Measurements from ENCODE around the gene HMGB1.

Gene HMGB1

DNA sequence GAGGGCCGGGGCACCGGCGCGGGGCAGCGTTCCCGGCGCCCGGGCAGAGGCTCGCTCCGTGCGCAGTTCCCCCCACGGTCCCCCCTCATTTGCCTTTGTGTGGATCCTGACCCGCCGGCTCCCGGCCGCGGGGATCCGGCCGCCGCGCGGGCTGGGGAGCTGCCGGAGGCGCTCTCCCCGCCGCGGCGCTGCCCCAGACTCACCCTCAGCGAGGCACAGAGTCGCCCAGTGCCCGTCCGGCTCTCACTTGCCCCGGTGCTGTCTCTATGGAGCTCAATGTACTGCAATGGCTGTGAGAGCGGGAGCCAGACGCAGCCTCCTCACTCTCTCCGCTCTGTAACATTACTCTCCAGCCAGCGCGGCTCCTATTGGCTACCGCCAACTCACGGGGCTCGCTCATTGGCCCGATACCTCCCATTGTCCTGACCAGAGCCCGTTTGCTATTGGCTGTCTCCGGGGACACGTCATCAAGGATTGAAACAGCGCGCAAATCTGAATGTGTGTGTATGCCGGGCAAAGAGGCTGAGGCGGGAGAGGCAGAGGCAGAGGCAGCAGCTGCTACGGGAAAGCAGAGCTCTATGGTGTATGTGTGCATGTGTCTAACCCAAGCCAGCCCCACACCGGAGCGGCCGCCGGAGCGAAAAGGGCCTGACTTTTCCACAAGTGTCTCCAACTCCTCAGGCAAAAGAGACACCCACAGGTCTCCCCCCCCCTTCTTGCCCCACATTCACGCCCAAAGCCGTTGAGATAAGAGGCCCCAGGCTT, at the start of gene HMGB1:
TSS of gene HMGB1 (minus strand) at position 344 of the 765 bp plus-strand sequence. CDS start 2,256 bp downstream, outside the sequence.
- peak; percentile 92 to 97 (median 93) for DNase-seq (ENCODE audit: low read depth in 2 of 3, low spot score in 1 of 3)

GRCh38 chr13:30510811-30511371, 45.2 kb upstream of the HMGB1 start:
- DNase-seq (ENCODE audit: low read depth in 2 of 3, low spot score in 1 of 3), result no peak

DNA sequence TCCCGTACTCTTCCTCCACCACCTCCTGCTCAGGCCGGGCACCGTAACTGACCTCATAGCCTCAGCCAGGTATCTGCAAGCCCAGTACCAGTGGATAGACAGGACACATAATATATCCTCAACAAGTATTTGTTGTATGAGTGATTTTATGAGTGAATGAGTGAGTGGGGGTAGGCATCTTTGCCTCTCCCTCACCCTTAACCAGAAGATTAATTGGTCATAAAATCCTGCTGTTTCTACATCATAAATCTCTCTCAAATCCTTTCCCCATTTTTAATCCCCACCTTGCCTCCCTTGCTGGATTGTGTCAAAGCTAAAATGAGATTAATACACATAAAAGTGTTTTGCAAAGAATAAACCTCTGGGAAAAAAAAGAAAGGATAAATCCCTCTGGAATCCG, 44.4 kb upstream of the HMGB1 start:
- DNase-seq (ENCODE audit: low read depth in 2 of 3, low spot score in 1 of 3), result no peak

DNA sequence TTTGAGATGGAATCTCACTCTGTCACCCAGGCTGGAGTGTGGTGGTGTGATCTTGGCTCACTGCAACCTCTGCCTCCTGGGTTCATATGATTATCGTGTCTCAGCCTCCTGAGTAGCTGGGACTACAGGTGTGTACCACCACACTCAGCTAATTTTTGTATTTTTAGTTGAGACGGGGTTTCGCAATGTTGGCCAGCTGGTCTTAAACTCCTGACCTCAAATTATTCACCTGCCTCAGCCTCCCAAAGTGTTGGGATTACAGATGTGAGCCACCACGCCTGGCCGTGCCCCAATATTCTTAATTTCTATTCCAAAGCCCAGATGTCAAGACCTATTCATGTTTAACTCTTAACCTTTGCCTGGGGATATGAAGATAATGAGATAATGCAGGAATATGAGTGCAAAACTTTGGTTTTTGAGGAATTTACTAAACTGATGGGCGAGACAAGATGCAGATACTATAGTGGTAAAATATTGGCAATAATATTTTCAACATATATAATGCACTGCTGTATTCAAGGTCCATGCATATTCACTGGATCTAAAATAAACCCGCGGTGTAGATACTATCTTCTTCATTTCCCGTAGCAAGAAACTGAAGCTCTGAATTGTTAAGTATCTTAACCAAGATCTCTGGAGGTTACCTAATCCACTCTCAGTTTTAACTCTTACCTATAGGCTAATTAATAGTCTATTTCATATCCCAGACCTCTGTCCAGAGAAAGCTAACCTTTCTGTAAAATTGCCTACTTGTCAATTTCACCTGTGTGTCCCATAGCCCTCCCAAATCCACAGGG, 43.7 kb upstream of the HMGB1 start:
- DNase-seq (ENCODE audit: low read depth in 2 of 3, low spot score in 1 of 3), result no peak

GRCh38 chr13:30504081-30504480, 38.3 kb upstream of the HMGB1 start:
- DNase-seq (ENCODE audit: low read depth in 2 of 3, low spot score in 1 of 3), result no peak

GRCh38 chr13:30502237-30502636, 36.5 kb upstream of the HMGB1 start:
- no peak for DNase-seq (ENCODE audit: low read depth in 2 of 3, low spot score in 1 of 3)

DNA sequence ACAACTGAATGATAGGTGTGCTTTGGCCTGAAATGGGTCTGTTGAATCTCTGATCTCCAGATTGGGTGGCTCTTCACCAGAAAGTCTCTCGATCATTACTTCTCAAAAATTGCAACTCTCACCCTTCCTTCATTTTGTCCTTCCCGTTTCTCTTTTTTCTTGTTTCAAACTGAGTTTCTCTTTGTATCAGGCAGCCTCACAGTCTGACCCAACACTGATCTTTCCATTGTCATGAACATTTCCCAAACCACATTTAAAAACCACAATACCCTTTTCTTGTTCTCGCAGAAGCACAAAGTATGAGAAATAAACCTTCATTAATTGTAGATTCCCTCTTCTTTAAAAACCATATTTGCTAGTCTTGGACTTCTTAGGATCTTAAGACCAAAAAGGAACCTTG, 33.6 kb upstream of the HMGB1 start:
- DNase-seq (ENCODE audit: low read depth in 2 of 3, low spot score in 1 of 3), result no peak

GRCh38 chr13:30496147-30496546, 30.4 kb upstream of the HMGB1 start:
- no peak for DNase-seq (ENCODE audit: low read depth in 2 of 3, low spot score in 1 of 3)

DNA sequence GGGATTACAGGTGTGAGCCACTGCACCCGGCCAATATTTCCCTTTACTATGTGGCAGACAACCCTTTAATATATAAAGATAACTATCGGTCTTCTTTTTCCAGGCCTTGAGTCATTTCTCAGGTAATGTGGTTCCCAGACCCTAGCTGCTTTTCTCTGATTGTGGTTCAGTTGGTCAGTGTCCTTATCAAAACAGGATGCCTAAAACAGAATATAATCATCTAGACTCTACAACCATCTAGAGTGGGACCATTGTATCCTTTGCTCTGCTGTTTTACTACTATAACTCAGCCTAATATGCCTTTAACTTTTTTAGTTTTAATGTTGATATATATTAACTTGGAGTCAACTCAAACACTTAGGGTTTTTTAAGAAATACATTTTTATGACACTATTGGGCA, 30.0 kb upstream of the HMGB1 start:
- DNase-seq (ENCODE audit: low read depth in 2 of 3, low spot score in 1 of 3), result no peak

DNA sequence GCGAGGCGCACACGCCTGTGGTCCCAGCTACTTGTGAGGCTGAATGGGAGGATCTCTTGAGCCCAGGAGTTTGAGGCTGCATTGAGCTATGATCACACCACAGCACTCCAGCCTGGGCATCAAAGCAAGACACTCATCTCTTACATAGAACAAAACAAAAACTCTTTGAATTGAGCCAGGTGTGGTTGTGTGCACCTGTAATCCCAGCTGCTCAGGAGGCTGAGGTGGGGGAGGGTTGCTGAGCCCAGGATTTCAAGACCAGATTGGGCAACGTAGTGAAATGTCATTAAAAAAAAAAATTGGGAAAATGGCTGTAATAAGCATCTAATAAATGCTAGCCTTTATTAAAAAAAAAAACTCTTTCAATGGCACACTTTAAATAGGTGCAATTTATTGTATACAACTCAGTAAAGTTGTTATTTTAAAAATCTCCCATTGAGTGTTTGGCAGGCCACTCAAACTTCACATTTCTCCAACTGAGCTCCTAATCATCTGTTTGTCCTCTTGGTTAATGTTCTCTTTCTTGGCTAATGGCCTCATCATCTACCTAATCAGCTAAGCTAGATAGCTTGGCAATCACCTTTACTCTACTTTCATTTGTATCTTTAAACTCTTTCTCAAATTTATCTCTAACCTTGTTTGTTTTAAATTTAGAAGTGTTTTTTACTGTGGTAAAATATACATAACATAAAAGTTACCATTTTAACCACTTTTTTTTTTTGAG, 28.1 kb upstream of the HMGB1 start:
- DNase-seq (ENCODE audit: low read depth in 2 of 3, low spot score in 1 of 3), result no peak

DNA sequence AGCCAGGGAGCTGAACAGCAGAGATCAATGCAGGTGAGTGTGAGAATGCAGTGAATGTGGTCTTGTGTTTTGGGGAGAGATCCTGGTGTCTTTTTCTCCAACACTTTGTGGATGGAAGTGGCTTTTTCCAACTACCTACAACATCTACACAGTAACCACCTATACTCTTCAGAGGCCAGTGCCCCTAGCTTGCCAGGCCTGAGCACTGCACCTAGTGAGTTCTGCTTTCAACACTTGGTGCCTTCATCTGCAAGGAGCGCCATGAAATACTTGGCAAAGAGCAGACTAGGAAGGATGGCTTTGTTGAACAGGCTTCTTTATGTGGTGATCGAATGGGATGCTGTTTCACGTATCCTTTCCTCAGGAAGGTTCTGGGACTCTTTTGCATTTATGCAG, 21.3 kb upstream of the HMGB1 start:
- no peak for DNase-seq (ENCODE audit: low read depth in 2 of 3, low spot score in 1 of 3)

GRCh38 chr13:30486230-30487074, 20.7 kb upstream of the HMGB1 start:
- DNase-seq (ENCODE audit: low read depth in 2 of 3, low spot score in 1 of 3), result no peak

DNA sequence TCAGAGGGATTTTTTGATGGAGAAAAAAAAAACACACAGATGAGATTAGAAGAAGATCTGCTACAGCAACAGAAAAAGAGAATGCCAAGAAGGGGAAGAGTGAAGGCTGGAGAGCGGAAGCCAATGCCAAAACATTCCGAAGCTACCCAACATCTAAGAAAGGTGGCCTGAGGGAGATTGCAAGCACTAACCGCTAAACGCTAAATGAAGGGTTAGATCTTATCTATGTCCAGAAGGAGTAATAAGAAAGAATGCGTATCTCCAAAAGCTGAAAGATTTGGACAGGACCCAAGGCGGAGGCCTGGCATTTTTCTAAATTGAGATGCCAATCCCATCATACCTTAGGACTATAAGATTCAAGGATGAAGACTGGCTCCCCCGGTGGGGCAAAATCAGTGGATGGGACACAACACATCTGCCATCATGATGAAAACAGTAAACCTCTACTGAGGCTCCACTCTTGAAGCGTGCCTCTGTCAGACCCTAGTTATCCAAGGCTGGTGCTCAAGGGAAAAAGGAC, 15.6 kb upstream of the HMGB1 start:
- DNase-seq (ENCODE audit: low read depth in 2 of 3, low spot score in 1 of 3), result no peak

DNA sequence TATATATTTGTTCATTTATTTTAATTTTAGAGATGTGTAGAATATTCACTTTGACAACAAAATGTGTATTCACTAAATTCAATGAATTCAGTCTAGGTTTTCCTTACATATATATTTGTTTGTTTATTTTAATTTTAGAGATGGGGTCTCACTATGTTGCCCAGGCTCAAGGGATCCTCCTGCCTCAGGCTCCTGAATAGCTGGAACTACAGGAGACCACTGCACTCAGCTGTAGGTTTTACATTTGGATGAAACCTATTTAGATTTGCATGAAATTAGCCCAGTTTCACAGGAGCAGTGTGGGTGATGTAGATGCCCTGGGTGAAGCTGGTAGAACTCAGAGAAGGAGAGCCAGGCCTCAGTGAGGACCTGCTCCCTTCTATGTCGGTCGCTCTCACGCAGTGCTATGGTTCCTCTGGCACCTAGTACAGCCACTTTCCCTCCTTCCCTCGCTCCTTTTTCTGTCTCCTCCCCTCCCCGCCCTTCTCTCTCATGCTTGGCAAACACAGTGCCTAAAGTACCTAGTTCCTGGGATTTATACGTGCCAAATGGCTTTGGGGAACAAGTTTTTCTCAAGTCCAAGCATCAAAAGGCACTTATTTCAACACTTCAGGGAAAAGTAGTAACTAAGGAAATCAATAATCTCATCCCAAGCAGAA, 14.7 kb upstream of the HMGB1 start:
- no peak for DNase-seq (ENCODE audit: low read depth in 2 of 3, low spot score in 1 of 3)

GRCh38 chr13:30479883-30480219, 14.1 kb upstream of the HMGB1 start:
- no peak for DNase-seq (ENCODE audit: low read depth in 2 of 3, low spot score in 1 of 3)

- DNase-seq (ENCODE audit: low read depth in 2 of 3, low spot score in 1 of 3), result no peak
These were observed 13.6 kb upstream of the HMGB1 start for GRCh38 chr13:30479154-30479882.

DNA sequence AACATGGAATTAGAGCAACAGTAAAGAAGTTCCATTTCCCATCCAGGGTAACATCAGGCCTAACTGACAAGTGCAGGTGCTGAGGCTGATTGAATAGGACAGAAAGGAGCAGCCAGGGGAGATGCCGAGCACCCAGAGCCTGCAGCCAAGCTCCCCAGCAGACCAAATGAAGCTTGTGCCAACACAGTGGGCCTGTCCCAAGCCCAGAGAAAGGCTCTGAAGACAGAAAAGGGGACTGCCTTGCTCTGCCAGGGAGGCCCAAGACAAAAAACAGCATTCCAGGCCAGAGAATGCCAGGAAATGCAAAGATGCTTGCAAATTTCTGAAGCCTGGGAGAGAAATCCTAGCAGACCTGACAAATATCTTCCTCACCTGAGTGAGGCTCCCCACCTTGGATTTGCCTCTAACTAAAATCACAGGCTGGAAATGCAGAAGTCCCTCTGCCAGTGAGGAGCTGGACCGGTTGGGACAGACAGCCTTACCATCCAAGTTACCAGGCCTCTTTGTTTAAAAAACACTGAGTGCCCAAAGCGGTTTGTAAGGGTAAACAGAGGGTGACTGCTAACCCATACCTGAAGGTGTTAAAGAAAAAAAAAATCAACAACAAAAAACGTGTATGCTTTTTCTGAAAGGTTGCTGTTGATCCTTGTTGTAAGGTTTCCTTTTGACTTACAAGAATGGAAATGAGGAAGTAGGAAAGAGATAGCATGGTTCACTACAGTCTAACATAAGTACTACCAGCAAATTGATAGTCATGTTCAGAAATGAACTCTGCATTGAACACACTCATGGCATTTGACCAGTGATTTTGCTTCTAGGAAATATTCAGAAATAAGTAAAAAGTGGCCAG, 11.8 kb upstream of the HMGB1 start:
- no peak for DNase-seq (ENCODE audit: low read depth in 2 of 3, low spot score in 1 of 3)

DNA sequence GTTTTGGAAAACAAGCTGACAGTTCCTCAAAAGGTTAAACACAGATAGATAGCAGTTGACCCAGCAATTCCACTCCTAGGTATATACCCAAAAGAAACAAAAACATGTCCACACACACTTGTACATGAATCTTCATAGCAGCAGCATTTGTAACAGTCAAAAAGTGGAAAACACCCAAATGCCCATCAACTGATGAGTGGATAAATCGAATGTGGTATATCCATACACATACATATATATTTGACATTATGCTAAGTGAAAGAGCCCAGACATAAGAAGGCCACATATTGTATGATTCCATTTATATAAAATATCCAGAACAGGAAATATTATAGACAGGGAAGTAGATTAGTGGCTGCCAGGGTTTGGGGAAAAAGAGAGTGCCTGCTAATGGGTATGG, 7.9 kb upstream of the HMGB1 start:
- no peak for DNase-seq (ENCODE audit: low read depth in 2 of 3, low spot score in 1 of 3)

All from stimulated activated CD4-positive, alpha-beta T cell treated with anti-CD3 and anti-CD28 coated beads, Interleukin-12 subunit alpha, Interleukin-12 subunit beta, amount 100 ng/mL, for 48 hours (primary cell).